ENCODE data around the gene ITPR2.
"Not testable (repeated sequence)": the region's sequence is repeated elsewhere in the genome, so short reads cannot be mapped to it uniquely, and the experiment has no call there.

DNA sequence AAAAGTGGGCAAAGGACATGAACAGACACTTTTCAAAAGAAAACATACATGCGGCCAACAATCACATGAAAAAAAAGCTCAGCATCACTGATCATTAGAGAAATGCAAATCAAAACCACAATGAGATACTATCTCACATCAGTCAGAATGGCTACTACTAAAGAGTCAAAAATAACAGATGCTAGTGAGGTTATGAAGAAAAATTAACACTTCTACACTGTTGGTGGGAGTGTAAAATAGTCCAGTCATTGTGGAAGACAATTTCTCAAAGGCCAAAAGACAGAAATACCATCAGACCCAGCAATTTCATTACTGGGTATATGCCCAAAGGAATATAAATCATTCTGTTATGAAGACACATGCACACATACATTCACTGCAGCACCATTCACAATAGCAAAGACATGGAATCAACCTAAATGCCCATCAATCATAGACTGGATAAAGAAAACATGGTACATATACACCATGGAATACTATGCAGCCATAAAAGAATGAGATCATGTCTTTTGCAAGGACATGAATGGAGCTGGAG is 103.8 kb downstream of the ITPR2 start:
- TF ChIP-seq, protein P1, sequence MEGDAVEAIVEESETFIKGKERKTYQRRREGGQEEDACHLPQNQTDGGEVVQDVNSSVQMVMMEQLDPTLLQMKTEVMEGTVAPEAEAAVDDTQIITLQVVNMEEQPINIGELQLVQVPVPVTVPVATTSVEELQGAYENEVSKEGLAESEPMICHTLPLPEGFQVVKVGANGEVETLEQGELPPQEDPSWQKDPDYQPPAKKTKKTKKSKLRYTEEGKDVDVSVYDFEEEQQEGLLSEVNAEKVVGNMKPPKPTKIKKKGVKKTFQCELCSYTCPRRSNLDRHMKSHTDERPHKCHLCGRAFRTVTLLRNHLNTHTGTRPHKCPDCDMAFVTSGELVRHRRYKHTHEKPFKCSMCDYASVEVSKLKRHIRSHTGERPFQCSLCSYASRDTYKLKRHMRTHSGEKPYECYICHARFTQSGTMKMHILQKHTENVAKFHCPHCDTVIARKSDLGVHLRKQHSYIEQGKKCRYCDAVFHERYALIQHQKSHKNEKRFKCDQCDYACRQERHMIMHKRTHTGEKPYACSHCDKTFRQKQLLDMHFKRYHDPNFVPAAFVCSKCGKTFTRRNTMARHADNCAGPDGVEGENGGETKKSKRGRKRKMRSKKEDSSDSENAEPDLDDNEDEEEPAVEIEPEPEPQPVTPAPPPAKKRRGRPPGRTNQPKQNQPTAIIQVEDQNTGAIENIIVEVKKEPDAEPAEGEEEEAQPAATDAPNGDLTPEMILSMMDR (IDR thresholded peaks at IDR 0.05) = not testable (repeated sequence)
- TF ChIP-seq POLR2A (IDR thresholded peaks at IDR 0.05) = not testable (repeated sequence)

Measured in Peyer's patch (tissue), 4 donors.